HL-60 (cell line): ENCODE results near the gene SLC27A1.

ENCODE experiments used
- DNase-seq, 2 experiments: peaks; one replicate each; pipeline ENCODE4 v3.0.0-alpha.2; 2010 to 2020; ENCODE audit warnings: low read depth in 1 of 2, low spot score in 1 of 2
- H3K27ac ChIP-seq: fragments of 250-450 bp; sonication (Bioruptor Pico); replicated peaks from 2 replicates; pipeline ENCODE4 v1.5.1; 2020; ENCODE audit warnings: mild to moderate bottlenecking, moderate library complexity
- H3K27me3 ChIP-seq: fragments of 250-450 bp; sonication (Bioruptor Pico); 2 replicates; pipeline ENCODE4 v1.5.1; 2021; ENCODE audit warnings: mild to moderate bottlenecking, moderate library complexity; ENCODE audit not compliant: insufficient read depth, poor library complexity, severe bottlenecking
- H3K4me3 ChIP-seq: replicated peaks from 2 replicates; pipeline ENCODE4 v1.5.1; 2011; ENCODE audit warnings: mild to moderate bottlenecking, control low read depth, low read length; ENCODE audit not compliant: insufficient read depth
- GABPA ChIP-seq: IDR thresholded peaks from 2 replicates; pipeline ENCODE4 v1.6.1; 2012; ENCODE audit warnings: low read depth
- POLR2AphosphoS5 ChIP-seq: IDR thresholded peaks from 2 replicates; pipeline ENCODE4 v1.6.1; 2012; ENCODE audit warnings: low read depth
- REST ChIP-seq: IDR thresholded peaks from 2 replicates; pipeline ENCODE4 v1.6.1; 2012; ENCODE audit warnings: low read depth; ENCODE audit not compliant: insufficient replicate concordance
- SPI1 ChIP-seq: IDR thresholded peaks from 2 replicates; pipeline ENCODE4 v1.6.1; 2012; ENCODE audit warnings: low read depth, mild to moderate bottlenecking, borderline replicate concordance
- TF ChIP-seq, protein P1 (sequence below): IDR thresholded peaks from one replicate; pipeline ENCODE4 v1.5.1; 2011; ENCODE audit warnings: low read length, control low read depth, inconsistent platforms; ENCODE audit not compliant: insufficient read depth

The SLC27A1 gene

DNA sequence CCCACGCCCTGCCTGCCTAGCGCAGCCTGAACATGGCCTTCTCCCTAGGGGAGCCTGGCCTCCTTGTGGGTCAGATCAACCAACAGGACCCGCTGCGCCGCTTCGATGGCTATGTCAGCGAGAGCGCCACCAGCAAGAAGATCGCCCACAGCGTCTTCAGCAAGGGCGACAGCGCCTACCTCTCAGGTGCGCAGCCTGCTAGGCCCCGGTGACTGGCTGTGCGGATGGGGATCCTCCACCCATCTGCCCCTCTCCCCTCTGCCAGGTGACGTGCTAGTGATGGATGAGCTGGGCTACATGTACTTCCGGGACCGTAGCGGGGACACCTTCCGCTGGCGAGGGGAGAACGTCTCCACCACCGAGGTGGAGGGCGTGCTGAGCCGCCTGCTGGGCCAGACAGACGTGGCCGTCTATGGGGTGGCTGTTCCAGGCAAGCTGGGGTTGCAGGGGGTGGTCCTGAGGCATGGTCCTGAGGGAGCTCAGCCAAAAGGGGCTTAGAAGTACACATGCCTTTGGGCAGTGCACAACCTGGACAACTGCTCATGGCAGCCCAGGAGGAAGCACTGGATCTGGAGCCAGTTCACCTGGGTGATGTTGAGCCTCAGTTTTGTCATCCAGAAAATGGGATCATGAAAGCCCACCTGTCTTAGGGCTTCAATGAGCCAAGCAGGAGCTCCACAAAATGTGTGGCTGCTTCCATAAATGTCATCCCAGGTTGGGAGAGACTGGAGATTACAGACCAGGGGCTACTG is 30.3 kb downstream of the SLC27A1 start:
- TF ChIP-seq POLR2AphosphoS5 (no peak), SPI1 (no peak), REST (no peak), GABPA (no peak)
- TF ChIP-seq, protein P1, sequence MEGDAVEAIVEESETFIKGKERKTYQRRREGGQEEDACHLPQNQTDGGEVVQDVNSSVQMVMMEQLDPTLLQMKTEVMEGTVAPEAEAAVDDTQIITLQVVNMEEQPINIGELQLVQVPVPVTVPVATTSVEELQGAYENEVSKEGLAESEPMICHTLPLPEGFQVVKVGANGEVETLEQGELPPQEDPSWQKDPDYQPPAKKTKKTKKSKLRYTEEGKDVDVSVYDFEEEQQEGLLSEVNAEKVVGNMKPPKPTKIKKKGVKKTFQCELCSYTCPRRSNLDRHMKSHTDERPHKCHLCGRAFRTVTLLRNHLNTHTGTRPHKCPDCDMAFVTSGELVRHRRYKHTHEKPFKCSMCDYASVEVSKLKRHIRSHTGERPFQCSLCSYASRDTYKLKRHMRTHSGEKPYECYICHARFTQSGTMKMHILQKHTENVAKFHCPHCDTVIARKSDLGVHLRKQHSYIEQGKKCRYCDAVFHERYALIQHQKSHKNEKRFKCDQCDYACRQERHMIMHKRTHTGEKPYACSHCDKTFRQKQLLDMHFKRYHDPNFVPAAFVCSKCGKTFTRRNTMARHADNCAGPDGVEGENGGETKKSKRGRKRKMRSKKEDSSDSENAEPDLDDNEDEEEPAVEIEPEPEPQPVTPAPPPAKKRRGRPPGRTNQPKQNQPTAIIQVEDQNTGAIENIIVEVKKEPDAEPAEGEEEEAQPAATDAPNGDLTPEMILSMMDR: no peak
- Histone ChIP-seq H3K27ac (peak overlapping the region; percentile 87), H3K27me3 (no peaks in the 10 kb centered on the region), H3K4me3 (no peak overlapping the region)
- DNase-seq: no peak

DNA sequence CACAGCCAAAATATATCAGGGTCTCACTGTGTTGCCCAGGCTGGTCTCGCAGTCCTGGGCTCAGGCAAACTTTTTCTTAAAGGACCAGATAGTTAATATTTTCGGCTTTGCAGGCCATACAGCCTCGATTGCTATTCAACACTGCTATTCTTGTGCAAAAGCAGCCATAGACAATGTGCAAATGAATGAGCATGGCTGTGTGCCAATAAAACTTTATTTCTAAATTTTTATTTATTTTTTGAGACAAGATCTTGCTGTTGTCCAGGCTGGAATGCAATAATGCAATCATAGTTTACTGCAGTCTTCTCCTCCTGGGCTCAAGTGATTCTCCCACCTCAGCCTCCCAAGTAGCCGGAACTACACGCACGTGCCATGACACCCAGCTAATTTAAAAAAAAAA is 32.9 kb downstream of the SLC27A1 start:
- no peak for DNase-seq
- TF ChIP-seq SPI1 (no peak), GABPA (no peak), REST (no peak), POLR2AphosphoS5 (no peak)
- TF ChIP-seq, protein P1: no peak
- no peak overlapping the region for H3K27ac ChIP-seq
- no peaks in the 10 kb centered on the region for H3K27me3 ChIP-seq
- no peak overlapping the region for H3K4me3 ChIP-seq

- TF ChIP-seq, protein P1: no peak
- no peak for TF ChIP-seq REST
- TF ChIP-seq SPI1: no peak
- DNase-seq: no peak
- H3K27ac ChIP-seq: peak overlapping the region; percentile 25; the same call in 1 of the 2 replicates
Observed at GRCh38 chr19:17504030-17504429, 33.7 kb downstream of the SLC27A1 start.

More at GRCh38 chr19:17504030-17504429, 33.7 kb downstream of the SLC27A1 start:
- H3K27me3 ChIP-seq: no peaks in the 10 kb centered on the region
- no peak overlapping the region for H3K4me3 ChIP-seq
